CD14-positive monocyte (primary cell): ENCODE results near the gene TRAIP. TPM values are rescaled to one million over a fixed set of nuclear protein-coding genes. Genes with fewer than 3 reads are reported as not detected.

ENCODE experiments used
- DNase-seq, 3 donors: peaks; one replicate each; pipeline ENCODE4 v3.0.0-alpha.2; 2011 to 2022
- H2AFZ ChIP-seq: 2 replicates; pipeline ENCODE4 v1.6.0; 2012; ENCODE audit warnings: mild to moderate bottlenecking, low read depth, low read length, inconsistent platforms; ENCODE audit not compliant: insufficient read depth, poor library complexity, severe bottlenecking
- H3K27ac ChIP-seq, 2 donors: 1 replicate in 1 of 2; 2 replicates in 1 of 2; pipeline ENCODE4 v1.5.1; 2012 to 2013; ENCODE audit warnings: low read length in 2 of 2, control low read depth in 1 of 2, inconsistent platforms in 1 of 2, low read depth in 1 of 2, mild to moderate bottlenecking in 1 of 2
- H3K27me3 ChIP-seq, 2 donors: one replicate each; pipeline versions ENCODE4 v1.6.0 to v1.6.1; 2011 to 2013; ENCODE audit warnings: low read length in 2 of 2; ENCODE audit not compliant: control insufficient read depth in 2 of 2, insufficient read depth in 2 of 2
- H3K36me3 ChIP-seq, 2 donors: replicated peaks in 1 of 2; 1 replicate in 1 of 2; 2 replicates in 1 of 2; pipeline versions ENCODE4 v1.5.1 to v1.6.1; 2012 to 2013; ENCODE audit warnings: low read length in 2 of 2, control low read depth in 1 of 2, inconsistent platforms in 1 of 2, mild to moderate bottlenecking in 1 of 2; ENCODE audit not compliant: insufficient read depth in 2 of 2, control insufficient read depth in 1 of 2
- H3K4me1 ChIP-seq, 2 donors: 1 replicate in 1 of 2; 2 replicates in 1 of 2; pipeline versions ENCODE4 v1.5.1 to v1.6.1; 2012 to 2013; ENCODE audit warnings: low read length in 2 of 2, control low read depth in 1 of 2, inconsistent platforms in 1 of 2, mild to moderate bottlenecking in 1 of 2, moderate library complexity in 1 of 2; ENCODE audit not compliant: insufficient read depth in 2 of 2, control insufficient read depth in 1 of 2
- H3K4me2 ChIP-seq: replicated peaks from 2 replicates; pipeline ENCODE3; 2012; ENCODE audit warnings: low read length, moderate library complexity, mild to moderate bottlenecking; ENCODE audit not compliant: poor library complexity, severe bottlenecking; ENCODE audit errors: extremely low read depth
- H3K4me3 ChIP-seq, 3 experiments: fragments of 200-600 bp in 1 of 3; sonication (generic) in 1 of 3; replicated peaks in 1 of 3; 1 replicate in 2 of 3; 2 replicates in 1 of 3; pipeline ENCODE4 v1.5.1; 2011 to 2013; ENCODE audit warnings: low read length in 3 of 3, mild to moderate bottlenecking in 3 of 3, control low read depth in 2 of 3, low read depth in 2 of 3, inconsistent platforms in 1 of 3, moderate library complexity in 1 of 3
- H3K79me2 ChIP-seq: 2 replicates; pipeline ENCODE4 v1.6.0; 2012; ENCODE audit warnings: mild to moderate bottlenecking, control low read depth, inconsistent platforms, low read length, moderate library complexity; ENCODE audit not compliant: insufficient read depth
- H3K9ac ChIP-seq: 2 replicates; pipeline ENCODE4 v1.6.0; 2017; ENCODE audit warnings: low read length, mild to moderate bottlenecking; ENCODE audit not compliant: insufficient read depth, poor library complexity, severe bottlenecking
- H3K9me3 ChIP-seq, 2 donors: replicated peaks in 1 of 2; 1 replicate in 1 of 2; 2 replicates in 1 of 2; pipeline versions ENCODE4 v1.5.1 to v1.6.1; 2012 to 2013; ENCODE audit warnings: low read length in 2 of 2, control low read depth in 1 of 2; ENCODE audit not compliant: control insufficient read depth in 1 of 2, insufficient read depth in 1 of 2
- H4K20me1 ChIP-seq: 2 replicates; pipeline ENCODE4 v1.6.0; 2012; ENCODE audit warnings: mild to moderate bottlenecking, low read length, control low read depth, moderate library complexity; ENCODE audit not compliant: insufficient read depth
- H3K27ac Mint-ChIP-seq, 7 donors: one replicate each; pipeline ENCODE4 v1.8.0; 2020; ENCODE audit warnings: mild to moderate bottlenecking in 7 of 7, mixed read lengths in 7 of 7, moderate library complexity in 6 of 7, inconsistent platforms in 2 of 7
- H3K27me3 Mint-ChIP-seq, 3 donors: one replicate each; pipeline ENCODE4 v1.8.0; 2021 to 2022; ENCODE audit warnings: low read depth in 3 of 3, mild to moderate bottlenecking in 3 of 3, mixed read lengths in 3 of 3, moderate library complexity in 3 of 3, inconsistent platforms in 1 of 3
- H3K36me3 Mint-ChIP-seq, 2 donors: one replicate each; pipeline ENCODE4 v1.8.0; 2020; ENCODE audit warnings: mixed read lengths in 2 of 2, inconsistent platforms in 1 of 2, mild to moderate bottlenecking in 1 of 2
- H3K4me1 Mint-ChIP-seq: one replicate; pipeline ENCODE4 v1.8.0; 2020; ENCODE audit warnings: mild to moderate bottlenecking, mixed read lengths
- H3K4me3 Mint-ChIP-seq, 2 donors: one replicate each; pipeline ENCODE4 v1.8.0; 2020; ENCODE audit warnings: mild to moderate bottlenecking in 2 of 2, mixed read lengths in 2 of 2, moderate library complexity in 1 of 2
- H3K9me3 Mint-ChIP-seq, 7 donors: one replicate each; pipeline ENCODE4 v1.8.0; 2020 to 2022; ENCODE audit warnings: mixed read lengths in 7 of 7, mild to moderate bottlenecking in 6 of 7, moderate library complexity in 6 of 7, inconsistent platforms in 2 of 7
- WGBS: methylation state at CpG from one replicate; pipeline ENCODE4 v1.1.5; 2013; ENCODE audit warnings: missing lambda C conversion rate; ENCODE audit not compliant: insufficient coverage; 5-methylcytosine and 5-hydroxymethylcytosine counted together
- intact Hi-C, 2 donors: fragments of 100-400 bp; cut with micrococcal nuclease; formaldehyde crosslinking; loops; one replicate each; pipeline versions ENCODE4 v1.15.0 to v1.15.1; 2023
- polyA plus RNA-seq, 3 donors: library from polyadenylated mRNA; depleted of rRNA in 1 of 3; unstranded in 2 of 3; stranded (reverse) in 1 of 3; fragments of 300-500 nt in 2 of 3; fragments of >200 nt in 1 of 3; fragmentation: Illumina TruSeq in 2 of 3; gene quantifications; 1 replicate in 2 of 3; 2 replicates in 1 of 3; pipeline ENCODE4 v1.2.3, GENCODE V29; 2012 to 2021
- TF ChIP-seq, protein P1 (sequence below): fragments of 200-600 bp; IDR thresholded peaks from one replicate; pipeline ENCODE4 v1.8.0; 2022; ENCODE audit warnings: antibody characterized with exemption, mild to moderate bottlenecking

The TRAIP gene
- polyA plus RNA-seq, 3 donors = 0.68 to 1.1 (median 0.95) TPM

DNA sequence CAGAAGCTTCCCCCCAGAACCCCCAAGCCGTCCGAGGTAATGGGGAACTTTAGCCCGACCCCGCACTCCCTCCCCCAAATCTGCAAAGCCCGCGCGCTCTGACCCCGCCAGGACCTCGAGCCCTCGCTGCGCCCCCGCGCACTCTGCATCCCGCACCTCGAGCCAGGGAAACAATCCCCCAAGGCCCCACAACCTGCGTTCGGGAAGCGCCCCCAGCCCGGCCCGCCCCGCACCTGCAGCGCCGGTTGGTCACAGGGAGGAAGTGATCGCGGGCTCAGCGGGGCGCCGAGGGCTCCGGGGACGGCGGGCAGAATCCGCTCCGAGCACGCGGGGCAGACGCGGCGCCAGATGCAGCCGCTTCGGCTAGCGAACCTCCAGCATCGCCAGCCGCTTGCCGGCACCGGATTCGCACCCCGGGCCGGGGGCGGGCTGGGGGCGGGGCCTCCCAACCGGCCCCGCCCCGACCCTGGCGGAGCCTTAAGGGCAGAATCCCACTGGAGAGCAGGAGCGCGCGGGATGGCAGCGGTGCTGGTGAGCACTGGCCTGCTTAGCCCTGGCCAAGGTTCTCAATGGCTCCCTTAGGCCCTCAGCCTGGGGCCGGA lies 13.3 kb upstream of the TRAIP start, which contains the start of gene CAMKV:
TSS of gene CAMKV (minus strand) at position 382 of the 602 bp plus-strand sequence. CDS start 7,518 bp downstream, outside the sequence.
- Mint-ChIP-seq H3K4me1 (peaks cover 7% of the 10 kb centered on the region), H3K4me3 (peak within 1 kb of the TSS; percentile 53 to 78), H3K27me3 (peaks cover 28 to 66% (median 54%) of the 10 kb centered on the region in 3 donors), H3K36me3 (no peaks in the 10 kb centered on the region), H3K27ac (no peak within 1 kb of the TSS), H3K9me3 (peaks cover 0 to 10% (median 3%) of the 10 kb centered on the region in 7 donors)
- H3K79me2 ChIP-seq = no peaks in the 10 kb centered on the region
- peak within 1 kb of the TSS; percentile 63 for H2AFZ ChIP-seq
- 2% methylated on average over 59 of the region's 59 CpGs for WGBS
- peaks cover 14 to 53% of the 10 kb centered on the region in 2 donors for H3K27me3 ChIP-seq
- DNase-seq = no peak
- H3K4me2 ChIP-seq = peak within 1 kb of the TSS; percentile 72
- H3K4me1 ChIP-seq = peaks cover 3 to 12% of the 10 kb centered on the region in 2 donors
- no peak within 1 kb of the TSS for H3K27ac ChIP-seq
- no peaks in the 10 kb centered on the region for H3K36me3 ChIP-seq
- intact Hi-C loops = no loop called here
- H4K20me1 ChIP-seq = no peaks in the 10 kb centered on the region
- H3K9ac ChIP-seq = peak within 1 kb of the TSS; percentile 15
- H3K9me3 ChIP-seq = no peaks in the 10 kb centered on the region
- TF ChIP-seq, protein P1, sequence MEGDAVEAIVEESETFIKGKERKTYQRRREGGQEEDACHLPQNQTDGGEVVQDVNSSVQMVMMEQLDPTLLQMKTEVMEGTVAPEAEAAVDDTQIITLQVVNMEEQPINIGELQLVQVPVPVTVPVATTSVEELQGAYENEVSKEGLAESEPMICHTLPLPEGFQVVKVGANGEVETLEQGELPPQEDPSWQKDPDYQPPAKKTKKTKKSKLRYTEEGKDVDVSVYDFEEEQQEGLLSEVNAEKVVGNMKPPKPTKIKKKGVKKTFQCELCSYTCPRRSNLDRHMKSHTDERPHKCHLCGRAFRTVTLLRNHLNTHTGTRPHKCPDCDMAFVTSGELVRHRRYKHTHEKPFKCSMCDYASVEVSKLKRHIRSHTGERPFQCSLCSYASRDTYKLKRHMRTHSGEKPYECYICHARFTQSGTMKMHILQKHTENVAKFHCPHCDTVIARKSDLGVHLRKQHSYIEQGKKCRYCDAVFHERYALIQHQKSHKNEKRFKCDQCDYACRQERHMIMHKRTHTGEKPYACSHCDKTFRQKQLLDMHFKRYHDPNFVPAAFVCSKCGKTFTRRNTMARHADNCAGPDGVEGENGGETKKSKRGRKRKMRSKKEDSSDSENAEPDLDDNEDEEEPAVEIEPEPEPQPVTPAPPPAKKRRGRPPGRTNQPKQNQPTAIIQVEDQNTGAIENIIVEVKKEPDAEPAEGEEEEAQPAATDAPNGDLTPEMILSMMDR = no peak
- peak within 1 kb of the TSS in 2 of 3 experiments; percentile 5 to 62 for H3K4me3 ChIP-seq

DNA sequence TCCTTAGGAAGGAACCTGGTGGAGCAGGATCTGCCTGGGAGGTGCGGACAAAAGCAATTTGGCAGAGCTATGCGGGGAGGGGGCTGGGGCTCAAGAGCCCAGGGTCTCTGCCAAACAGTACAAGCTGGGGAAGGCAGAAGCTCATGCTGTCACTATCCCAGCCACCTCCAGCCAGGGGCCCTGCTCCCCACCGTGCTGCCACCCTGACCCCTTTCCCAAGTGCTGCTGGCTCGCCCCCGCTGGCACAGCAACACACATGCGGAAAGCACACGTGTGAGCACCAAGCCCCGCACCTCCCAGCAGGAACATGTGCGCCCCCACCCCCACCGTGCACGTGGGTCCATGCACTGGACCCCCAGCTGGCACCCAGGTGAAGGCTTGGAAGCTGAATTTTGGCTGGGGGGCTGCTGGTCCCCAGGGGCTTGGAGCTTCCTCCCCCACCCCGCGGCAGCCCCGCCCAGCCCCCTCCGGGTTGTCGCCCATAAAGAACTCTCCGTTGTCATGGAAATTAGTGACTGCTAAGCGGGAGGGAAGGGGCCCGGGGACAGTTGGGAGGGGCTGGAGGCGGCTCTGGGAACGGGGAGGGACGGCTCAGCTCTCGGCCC lies 12.6 kb upstream of the TRAIP start:
- peak overlapping the region; percentile 72 for H3K4me2 ChIP-seq
- peak overlapping the region; percentile 63 for H2AFZ ChIP-seq

More for the DNA sequence above, 12.6 kb upstream of the TRAIP start:
- Histone ChIP-seq H3K4me3 (peak overlapping the region in 1 of 3 experiments; percentile 62), H3K79me2 (no peaks in the 10 kb centered on the region), H3K9ac (no peak overlapping the region), H3K36me3 (no peaks in the 10 kb centered on the region), H3K9me3 (no peaks in the 10 kb centered on the region), H3K4me1 (peaks cover 3 to 12% of the 10 kb centered on the region in 2 donors), H3K27ac (no peak overlapping the region), H3K27me3 (peaks cover 14 to 56% of the 10 kb centered on the region in 2 donors), H4K20me1 (no peaks in the 10 kb centered on the region)
- TF ChIP-seq, protein P1 = no peak
- H3K9me3 Mint-ChIP-seq = peaks cover 0 to 10% (median 3%) of the 10 kb centered on the region in 7 donors
- no peak overlapping the region for H3K27ac Mint-ChIP-seq
- no peak for DNase-seq
- peaks cover 31 to 69% (median 55%) of the 10 kb centered on the region in 3 donors for H3K27me3 Mint-ChIP-seq
- 11% methylated on average over 11 of the region's 23 CpGs for WGBS
- intact Hi-C loops = no loop called here
- H3K4me1 Mint-ChIP-seq = peaks cover 7% of the 10 kb centered on the region
- peak overlapping the region; percentile 53 to 78 for H3K4me3 Mint-ChIP-seq
- no peaks in the 10 kb centered on the region for H3K36me3 Mint-ChIP-seq
